ENCODE results near the gene PLCB1.

- TF ChIP-seq EZH2 (IDR thresholded peaks at IDR 0.05; ENCODE audit: borderline replicate concordance, low read depth, low read length, poor library complexity, severe bottlenecking) (no peak), CTCF (conservative IDR thresholded peaks at IDR 0.05; ENCODE audit: low read depth, low read length) (no peak)
Observed at GRCh38 chr20:8788275-8788674, 656.2 kb downstream of the PLCB1 start.
